GM12878 (cell line): ENCODE results near the gene CCDC110. TPM values are rescaled to one million over a fixed set of nuclear protein-coding genes. Genes with fewer than 3 reads are reported as not detected.

Experiments used
- ATF3 ChIP-seq: IDR thresholded peaks from 2 replicates; pipeline ENCODE4 v1.6.1; 2011; ENCODE audit warnings: low read depth, mild to moderate bottlenecking, low read length, moderate library complexity, borderline replicate concordance; ENCODE audit errors: extremely low read depth
- BCL11A ChIP-seq: IDR thresholded peaks from 2 replicates; pipeline ENCODE4 v1.6.1; 2011; ENCODE audit warnings: low read depth, low read length
- CBX5 ChIP-seq: sonication (generic); IDR thresholded peaks from 2 replicates; pipeline ENCODE4 v1.6.1; 2016; ENCODE audit warnings: low read depth, moderate library complexity, mild to moderate bottlenecking, inconsistent platforms
- CREB1 ChIP-seq: IDR thresholded peaks from 2 replicates; pipeline ENCODE4 v1.6.1; 2012; ENCODE audit warnings: low read depth, mild to moderate bottlenecking, inconsistent platforms
- CREM ChIP-seq: IDR thresholded peaks from 2 replicates; pipeline ENCODE4 v1.6.1; 2014; ENCODE audit warnings: antibody characterized with exemption, low read depth
- EGR1 ChIP-seq, 2 experiments: IDR thresholded peaks; 1 replicate in 1 of 2; 2 replicates in 1 of 2; pipeline ENCODE4 v1.6.1; 2011 to 2012; ENCODE audit warnings: low read depth in 2 of 2, low read length in 2 of 2, borderline replicate concordance in 1 of 2, mild to moderate bottlenecking in 1 of 2, moderate library complexity in 1 of 2
- EZH2 ChIP-seq: IDR thresholded peaks from 2 replicates; pipeline ENCODE4 v1.6.1; 2012; ENCODE audit warnings: low read depth, mild to moderate bottlenecking, control low read depth, inconsistent platforms, low read length, borderline replicate concordance; ENCODE audit not compliant: control insufficient read depth
- IKZF2 ChIP-seq, 2 experiments: fragments of 450-650 bp; IDR thresholded peaks; 2 replicates each; pipeline ENCODE4 v1.6.1; 2017; ENCODE audit warnings: mild to moderate bottlenecking in 2 of 2, moderate library complexity in 2 of 2
- IRF5 ChIP-seq: fragments of 450-650 bp; IDR thresholded peaks from 2 replicates; pipeline ENCODE4 v1.6.1; 2017; ENCODE audit warnings: borderline replicate concordance
- KLF5 ChIP-seq: fragments of 450-650 bp; IDR thresholded peaks from 2 replicates; pipeline ENCODE4 v1.6.1; 2014; ENCODE audit warnings: mild to moderate bottlenecking; ENCODE audit not compliant: partially characterized antibody
- MEF2A ChIP-seq: IDR thresholded peaks from 2 replicates; pipeline ENCODE4 v1.6.1; 2011; ENCODE audit warnings: low read depth, mild to moderate bottlenecking, low read length, moderate library complexity; ENCODE audit not compliant: insufficient read depth
- MYB ChIP-seq: fragments of 150-350 bp; IDR thresholded peaks from 2 replicates; pipeline ENCODE4 v1.6.1; 2014; ENCODE audit warnings: mild to moderate bottlenecking, low read depth, low read length, borderline replicate concordance
- NFIC ChIP-seq: IDR thresholded peaks from 2 replicates; pipeline ENCODE4 v1.6.1; 2012; ENCODE audit warnings: low read depth, mild to moderate bottlenecking, inconsistent platforms, low read length, moderate library complexity
- PRDM15 ChIP-seq: fragments of 450-650 bp; formaldehyde crosslinking; IDR thresholded peaks from 2 replicates; pipeline ENCODE4 v1.4.0; 2020; ENCODE audit warnings: mild to moderate bottlenecking, moderate library complexity
- SIN3A ChIP-seq: IDR thresholded peaks from 2 replicates; pipeline ENCODE4 v1.6.1; 2012; ENCODE audit warnings: low read depth, low read length, improper control_type of control experiment
- SPI1 ChIP-seq: IDR thresholded peaks from 2 replicates; pipeline ENCODE4 v1.6.1; 2011; ENCODE audit warnings: low read depth, mild to moderate bottlenecking, low read length, moderate library complexity, borderline replicate concordance; ENCODE audit not compliant: insufficient read depth
- ZBTB40 ChIP-seq: fragments of 450-650 bp; IDR thresholded peaks from 2 replicates; pipeline ENCODE4 v1.6.1; 2016; ENCODE audit warnings: mild to moderate bottlenecking, moderate library complexity, borderline replicate concordance
- ZNF274 ChIP-seq: IDR thresholded peaks from one replicate; pipeline ENCODE4 v1.8.0; 2011; ENCODE audit not compliant: insufficient read length, insufficient read depth
- polyA plus RNA-seq, 11 experiments: library from polyadenylated mRNA; depleted of rRNA in 4 of 11; unstranded in 6 of 11; stranded (reverse) in 5 of 11; fragments of >200 nt; fragmentation: Nextera tagmentation in 4 of 11; fragmentation: Illumina TruSeq in 1 of 11; extraction: Ambion mirVana in 4 of 11; extraction: Trizol in 1 of 11; gene quantifications; 1 replicate in 1 of 11; 2 replicates in 10 of 11; pipeline versions ENCODE4 v1.2.1 to v1.2.3, GENCODE V29; 2011 to 2016; ENCODE audit warnings: inconsistent platforms in 2 of 11, missing spikeins in 2 of 11, low read depth in 1 of 11
- total RNA-seq, 4 experiments: library from RNA; depleted of rRNA in 3 of 4; stranded (reverse); fragments of >200 nt in 3 of 4; fragmentation: Illumina TruSeq in 1 of 4; extraction: Trizol in 1 of 4; gene quantifications; 2 replicates each; pipeline versions ENCODE4 v1.2.1 to v1.2.3, GENCODE V29; 2013 to 2021

Gene CCDC110
- total and polyA plus RNA-seq, 10 of the 15 experiments (the other 5 are each of a cell fraction or from before 2014, with no cell fraction given) = 0.85 to 3.1 (median 2.1) TPM; not detected in 1

GRCh38 chr4:185425647-185426352, 45.7 kb downstream of the CCDC110 start, which contains the start of gene UFSP2 (continued):
- no peak for TF ChIP-seq PRDM15 (CRISPR knock-in tag)
- peak; percentile 99 for TF ChIP-seq KLF5
- peak; percentile 36; the same call in 1 of the 2 replicates for TF ChIP-seq NFIC
- TF ChIP-seq IRF5 = no peak
- TF ChIP-seq EGR1 (IDR thresholded peaks at IDR 0.05; ENCODE audit: borderline replicate concordance in 1 of 2, low read depth in 2 of 2, low read length in 2 of 2) = peak in 1 of 2 experiments; percentile 85; a peak in 2 of 3 replicates
- TF ChIP-seq CREM = peak; percentile 99
- no peak for TF ChIP-seq MYB
- no peak for TF ChIP-seq BCL11A
- no peak for TF ChIP-seq MEF2A
- no peak for TF ChIP-seq EZH2
- peak; percentile 99 for TF ChIP-seq SIN3A
- TF ChIP-seq ATF3 = no peak
- no peak for TF ChIP-seq ZNF274
- TF ChIP-seq IKZF2 (IDR thresholded peaks at IDR 0.05) = no peak
- TF ChIP-seq CBX5 = peak; percentile 75; the same call in 1 of the 2 replicates
- TF ChIP-seq SPI1 = no peak
- peak; percentile 99 for TF ChIP-seq CREB1
- TF ChIP-seq ZBTB40 = peak; percentile 63
